Upper lobe of right lung (tissue), 1 donor: ENCODE results near the gene TM2D3. TPM values are rescaled to one million over a fixed set of nuclear protein-coding genes. Genes with fewer than 3 reads are reported as not detected.

ENCODE experiments used
- ATAC-seq: fragments of 200-7000 bp; cut with Tn5 transposase; one replicate; pipeline ENCODE4 v1.9.1; 2020; ENCODE audit warnings: mild to moderate bottlenecking, moderate library complexity
- DNase-seq: peaks from one replicate; pipeline ENCODE4 v3.0.0-alpha.2; 2020
- H3K27ac ChIP-seq: fragments of 200-600 bp; one replicate; pipeline ENCODE4 v1.8.0; 2022
- H3K27me3 ChIP-seq: fragments of 200-600 bp; one replicate; pipeline ENCODE4 v1.8.0; 2022; ENCODE audit warnings: mild to moderate bottlenecking
- H3K36me3 ChIP-seq: fragments of 200-600 bp; one replicate; pipeline ENCODE4 v1.8.0; 2022
- H3K4me1 ChIP-seq: fragments of 200-600 bp; one replicate; pipeline ENCODE4 v1.8.0; 2022
- H3K4me3 ChIP-seq: fragments of 200-600 bp; one replicate; pipeline ENCODE4 v1.8.0; 2022; ENCODE audit warnings: mild to moderate bottlenecking
- H3K9me3 ChIP-seq: fragments of 200-600 bp; one replicate; pipeline ENCODE4 v1.8.0; 2022
- intact Hi-C: fragments of 100-400 bp; cut with DNase I; formaldehyde crosslinking; loops from one replicate; pipeline ENCODE4 v1.11.0; 2022
- total RNA-seq: library from RNA; stranded (reverse); fragmentation: NEBNext Ultra II Directional; extraction: Animal tissue kit (Norgen Biotek cat#: 25700); gene quantifications from one replicate; pipeline ENCODE4 v1.2.1, GENCODE V29; 2021
- TF ChIP-seq, protein P1 (sequence below): fragments of 200-600 bp; IDR thresholded peaks from one replicate; pipeline ENCODE4 v1.8.0; 2022; ENCODE audit warnings: antibody characterized with exemption
- donor health status: DM: no; HTN: yes; CAD: no; lungs with severe emphysema.

TM2D3 gene
- total RNA-seq, 1 donor from 2014 or later = 47.4 TPM

DNA sequence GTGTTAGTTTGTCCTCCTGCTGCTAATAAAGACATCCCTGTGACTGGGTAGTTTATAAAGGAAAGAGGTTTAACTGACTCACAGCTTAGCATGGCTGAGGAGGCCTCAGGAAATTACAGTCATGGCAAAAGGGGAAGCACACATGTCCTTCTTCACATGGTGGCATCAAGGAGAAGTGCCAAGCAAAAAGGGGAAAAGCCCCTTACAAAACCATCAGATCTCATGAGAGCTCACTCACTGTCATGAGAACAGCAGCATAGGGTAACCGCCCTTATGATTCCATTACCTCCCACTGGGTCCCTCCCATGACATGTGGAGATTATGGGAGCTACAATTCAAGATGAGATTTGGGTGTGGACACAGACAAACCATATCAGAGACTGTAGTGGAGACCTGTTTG, 27.0 kb downstream of the TM2D3 start:
- intact Hi-C loops = no loop called here
- ATAC-seq (peak; percentile 68), DNase-seq (no peak)
- H3K9me3 ChIP-seq = no peaks in the 10 kb centered on the region
- no peak overlapping the region for H3K27ac ChIP-seq
- no peaks in the 10 kb centered on the region for H3K36me3 ChIP-seq
- TF ChIP-seq, protein P1, sequence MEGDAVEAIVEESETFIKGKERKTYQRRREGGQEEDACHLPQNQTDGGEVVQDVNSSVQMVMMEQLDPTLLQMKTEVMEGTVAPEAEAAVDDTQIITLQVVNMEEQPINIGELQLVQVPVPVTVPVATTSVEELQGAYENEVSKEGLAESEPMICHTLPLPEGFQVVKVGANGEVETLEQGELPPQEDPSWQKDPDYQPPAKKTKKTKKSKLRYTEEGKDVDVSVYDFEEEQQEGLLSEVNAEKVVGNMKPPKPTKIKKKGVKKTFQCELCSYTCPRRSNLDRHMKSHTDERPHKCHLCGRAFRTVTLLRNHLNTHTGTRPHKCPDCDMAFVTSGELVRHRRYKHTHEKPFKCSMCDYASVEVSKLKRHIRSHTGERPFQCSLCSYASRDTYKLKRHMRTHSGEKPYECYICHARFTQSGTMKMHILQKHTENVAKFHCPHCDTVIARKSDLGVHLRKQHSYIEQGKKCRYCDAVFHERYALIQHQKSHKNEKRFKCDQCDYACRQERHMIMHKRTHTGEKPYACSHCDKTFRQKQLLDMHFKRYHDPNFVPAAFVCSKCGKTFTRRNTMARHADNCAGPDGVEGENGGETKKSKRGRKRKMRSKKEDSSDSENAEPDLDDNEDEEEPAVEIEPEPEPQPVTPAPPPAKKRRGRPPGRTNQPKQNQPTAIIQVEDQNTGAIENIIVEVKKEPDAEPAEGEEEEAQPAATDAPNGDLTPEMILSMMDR = no peak
- no peak overlapping the region for H3K4me3 ChIP-seq
- H3K27me3 ChIP-seq = no peaks in the 10 kb centered on the region
- no peaks in the 10 kb centered on the region for H3K4me1 ChIP-seq

DNA sequence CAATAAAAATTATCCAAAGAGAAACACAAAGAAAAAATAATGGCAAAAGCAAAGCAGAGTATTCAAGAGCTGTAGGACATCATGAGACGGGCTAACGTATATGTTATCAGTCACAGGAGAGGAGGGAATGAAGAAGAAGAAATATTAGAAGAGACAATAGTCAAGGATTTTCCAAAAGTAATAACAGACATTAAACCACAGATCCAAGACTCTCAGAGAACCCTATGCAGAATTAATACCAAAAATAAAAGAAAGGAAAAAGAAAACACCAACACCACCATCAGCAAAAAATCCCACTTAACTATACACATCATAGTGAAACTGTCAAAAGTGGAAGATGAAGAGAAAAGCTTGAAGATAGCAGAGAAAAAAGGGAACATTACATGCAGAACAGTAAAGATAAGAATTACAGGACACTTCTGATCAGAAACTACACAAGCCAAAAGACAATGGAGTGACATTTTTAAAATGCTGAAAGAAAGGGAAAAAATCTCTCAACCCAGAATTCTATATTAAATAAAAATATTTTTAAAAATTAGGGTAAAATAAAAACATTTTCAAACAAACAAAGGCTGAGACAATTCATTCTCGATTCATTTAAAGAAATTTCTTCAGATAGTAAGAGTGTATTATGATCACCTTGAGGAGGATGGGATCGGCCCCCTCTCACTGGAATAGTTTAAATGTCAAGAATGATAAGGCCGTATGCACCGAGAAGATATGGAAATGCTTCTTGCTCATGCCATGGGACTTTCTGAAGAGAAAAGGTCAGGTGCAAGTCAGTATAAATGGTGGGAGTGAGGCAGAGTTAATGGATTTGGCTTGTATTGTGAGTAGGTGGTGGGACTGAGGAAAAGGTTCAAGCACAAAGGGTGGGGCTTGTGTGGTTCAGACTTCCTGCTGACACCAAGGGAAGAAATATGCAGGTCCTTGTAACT, 28.5 kb downstream of the TM2D3 start:
- no peak for ATAC-seq
- Histone ChIP-seq H3K4me1 (no peaks in the 10 kb centered on the region), H3K27me3 (no peaks in the 10 kb centered on the region), H3K4me3 (no peak overlapping the region), H3K27ac (no peak overlapping the region), H3K9me3 (no peaks in the 10 kb centered on the region), H3K36me3 (no peaks in the 10 kb centered on the region)
- DNase-seq = no peak
- TF ChIP-seq, protein P1 = no peak
- intact Hi-C loops = no loop called here

DNA sequence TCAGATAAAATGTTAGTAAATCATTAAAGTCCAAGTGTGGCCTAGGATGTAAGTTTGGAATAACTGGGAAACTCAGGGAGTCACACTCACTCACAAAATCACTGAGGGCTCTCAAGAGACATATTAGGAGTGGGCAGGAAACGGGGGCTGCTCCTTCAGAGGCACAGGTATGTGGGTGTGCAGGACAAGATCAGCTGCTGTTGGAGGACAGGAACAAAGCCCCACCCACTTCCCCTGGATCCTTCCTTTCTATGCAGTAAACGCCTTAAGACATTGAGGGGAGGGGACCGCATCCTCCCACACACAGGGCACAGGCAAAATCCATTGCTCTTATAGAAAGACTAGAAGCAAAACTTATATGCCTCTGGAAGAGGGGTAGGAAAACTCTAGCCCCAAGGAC, 30.2 kb downstream of the TM2D3 start:
- TF ChIP-seq, protein P1 = no peak
- ATAC-seq (no peak), DNase-seq (no peak)
- intact Hi-C loops = no loop called here
- H3K27me3 ChIP-seq = no peaks in the 10 kb centered on the region
- H3K4me1 ChIP-seq = no peaks in the 10 kb centered on the region
- no peaks in the 10 kb centered on the region for H3K9me3 ChIP-seq
- no peak overlapping the region for H3K27ac ChIP-seq
- H3K4me3 ChIP-seq = no peak overlapping the region
- no peaks in the 10 kb centered on the region for H3K36me3 ChIP-seq

DNA sequence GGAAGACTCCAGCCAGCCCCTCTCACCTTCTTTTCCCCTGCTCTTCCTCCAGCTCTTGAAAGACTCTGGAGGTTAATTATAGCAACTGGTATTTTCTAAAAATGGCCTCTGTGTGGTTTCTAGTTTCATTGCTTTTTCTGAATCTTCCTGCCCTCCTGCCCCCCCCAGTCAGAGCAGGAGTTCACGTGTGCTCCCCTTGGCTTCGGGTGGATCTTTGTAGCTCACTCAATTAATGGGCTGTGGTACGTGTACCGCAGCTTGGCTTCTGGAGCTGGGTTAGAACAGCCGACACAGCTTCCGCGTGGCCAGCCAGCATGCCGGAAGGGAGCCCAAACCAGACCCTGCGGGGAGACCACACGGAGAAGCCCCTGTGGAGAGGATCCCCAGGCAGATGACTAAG, 31.5 kb downstream of the TM2D3 start:
- intact Hi-C loops = no loop called here
- no peaks in the 10 kb centered on the region for H3K27me3 ChIP-seq
- DNase-seq (no peak), ATAC-seq (no peak)
- no peaks in the 10 kb centered on the region for H3K4me1 ChIP-seq
- H3K4me3 ChIP-seq = no peak overlapping the region
- no peak overlapping the region for H3K27ac ChIP-seq
- no peaks in the 10 kb centered on the region for H3K9me3 ChIP-seq
- TF ChIP-seq, protein P1 = no peak
- H3K36me3 ChIP-seq = no peaks in the 10 kb centered on the region

DNA sequence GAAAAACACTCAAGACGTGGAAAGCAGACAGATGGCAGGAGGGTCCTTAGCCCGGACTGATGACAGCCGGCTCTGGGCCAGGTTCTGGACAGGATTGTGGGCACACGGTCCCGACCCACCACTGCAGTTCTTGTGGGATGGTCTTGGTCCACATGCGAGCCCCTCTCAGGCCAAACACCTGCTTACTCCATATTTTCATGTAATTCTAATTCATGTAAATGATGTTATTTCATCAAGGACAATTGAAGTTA, 32.6 kb downstream of the TM2D3 start:
- no peak overlapping the region for H3K27ac ChIP-seq
- ATAC-seq = no peak
- no peak for DNase-seq
- H3K4me3 ChIP-seq = no peak overlapping the region
- TF ChIP-seq, protein P1 = no peak
- H3K27me3 ChIP-seq = no peaks in the 10 kb centered on the region
- no peaks in the 10 kb centered on the region for H3K36me3 ChIP-seq
- intact Hi-C loops = no loop called here
- no peaks in the 10 kb centered on the region for H3K4me1 ChIP-seq
- no peaks in the 10 kb centered on the region for H3K9me3 ChIP-seq
